Progenitor cell of endocrine pancreas (in vitro differentiated cells): Measurements from ENCODE around the gene ADTRP. TPM values are rescaled to one million over a fixed set of nuclear protein-coding genes. Genes with fewer than 3 reads are reported as not detected.
"Not testable (repeated sequence)": the region's sequence is repeated elsewhere in the genome, so short reads cannot be mapped to it uniquely, and the experiment has no call there.

Source experiments
- DNase-seq: peaks from one replicate; pipeline ENCODE4 v3.0.0; 2021; ENCODE audit warnings: low spot score; ENCODE audit not compliant: unreplicated experiment
- H3K27ac Mint-ChIP-seq: 2 replicates; pipeline ENCODE4 v1.8.0; 2021; ENCODE audit warnings: mild to moderate bottlenecking, moderate library complexity, mixed read lengths
- H3K27me3 Mint-ChIP-seq: 2 replicates; pipeline ENCODE4 v1.8.0; 2021; ENCODE audit warnings: mixed read lengths
- H3K36me3 Mint-ChIP-seq: 2 replicates; pipeline ENCODE4 v1.8.0; 2022; ENCODE audit warnings: mixed read lengths; ENCODE audit not compliant: insufficient read depth
- H3K4me1 Mint-ChIP-seq: 2 replicates; pipeline ENCODE4 v1.8.0; 2021; ENCODE audit warnings: low read depth, mixed read lengths
- H3K4me3 Mint-ChIP-seq: 2 replicates; pipeline ENCODE4 v1.8.0; 2021; ENCODE audit warnings: low read depth, mild to moderate bottlenecking, moderate library complexity, mixed read lengths
- H3K9me3 Mint-ChIP-seq: 2 replicates; pipeline ENCODE4 v1.8.0; 2021; ENCODE audit warnings: low read depth, mixed read lengths
- total RNA-seq: library from RNA; stranded (reverse); gene quantifications from 2 replicates; pipeline ENCODE4 v1.2.1, GENCODE V29; 2021
- TF ChIP-seq, protein P1 (sequence below): fragments of 200-600 bp; sonication (generic); IDR thresholded peaks from one replicate; pipeline ENCODE4 v1.5.0; 2021; ENCODE audit warnings: antibody characterized with exemption, mild to moderate bottlenecking; ENCODE audit not compliant: unreplicated experiment

ADTRP gene
- total RNA-seq, 1 donor from 2014 or later = not detected

DNA sequence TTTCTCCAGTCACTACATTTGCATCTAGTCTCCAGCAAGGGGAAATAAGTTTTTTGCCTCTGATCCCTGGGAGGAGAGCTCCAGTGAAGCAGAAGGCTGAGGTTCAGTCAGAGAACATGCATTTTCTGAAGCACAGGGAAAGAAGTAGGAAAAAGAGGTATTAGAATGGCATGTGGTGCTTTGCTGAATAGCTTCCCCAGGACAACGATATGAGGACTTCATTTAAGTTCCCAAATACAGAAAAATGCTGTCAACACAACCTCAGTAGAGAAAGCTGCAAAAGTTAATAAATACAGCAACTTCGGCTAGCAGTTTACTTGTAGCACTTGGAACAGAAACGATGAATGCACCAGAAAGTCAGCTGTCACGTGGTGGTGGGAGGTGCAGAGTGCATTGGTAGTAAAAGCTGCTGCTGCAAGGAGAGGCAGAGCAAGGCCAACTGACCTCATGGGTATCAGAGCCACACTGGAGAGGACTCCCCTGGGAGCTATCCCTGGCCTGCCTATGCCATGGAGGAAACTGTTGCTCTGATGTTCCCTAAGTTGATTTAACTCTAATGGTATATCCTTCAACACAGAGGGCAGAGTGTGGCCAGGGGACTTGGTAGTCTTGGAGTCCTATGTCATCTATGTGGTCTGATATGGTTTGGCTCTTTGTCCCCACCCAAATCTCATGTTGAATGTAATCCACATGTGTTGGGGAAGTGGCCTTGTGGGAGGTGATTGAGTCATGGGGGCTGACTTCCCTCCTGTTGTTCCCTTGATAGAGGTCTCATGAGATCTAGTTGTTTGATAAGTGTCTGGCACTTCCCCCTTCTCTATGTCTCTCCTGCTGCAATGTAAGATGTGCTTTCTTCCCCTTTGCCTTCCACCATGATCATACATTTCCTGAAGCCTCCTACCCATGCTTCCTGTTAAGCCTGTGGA, 85.9 kb downstream of the ADTRP start:
- H3K36me3 Mint-ChIP-seq = no peaks in the 10 kb centered on the region
- no peak for DNase-seq
- H3K27me3 Mint-ChIP-seq = no peaks in the 10 kb centered on the region
- H3K9me3 Mint-ChIP-seq = peaks cover 6% of the 10 kb centered on the region
- TF ChIP-seq, protein P1, sequence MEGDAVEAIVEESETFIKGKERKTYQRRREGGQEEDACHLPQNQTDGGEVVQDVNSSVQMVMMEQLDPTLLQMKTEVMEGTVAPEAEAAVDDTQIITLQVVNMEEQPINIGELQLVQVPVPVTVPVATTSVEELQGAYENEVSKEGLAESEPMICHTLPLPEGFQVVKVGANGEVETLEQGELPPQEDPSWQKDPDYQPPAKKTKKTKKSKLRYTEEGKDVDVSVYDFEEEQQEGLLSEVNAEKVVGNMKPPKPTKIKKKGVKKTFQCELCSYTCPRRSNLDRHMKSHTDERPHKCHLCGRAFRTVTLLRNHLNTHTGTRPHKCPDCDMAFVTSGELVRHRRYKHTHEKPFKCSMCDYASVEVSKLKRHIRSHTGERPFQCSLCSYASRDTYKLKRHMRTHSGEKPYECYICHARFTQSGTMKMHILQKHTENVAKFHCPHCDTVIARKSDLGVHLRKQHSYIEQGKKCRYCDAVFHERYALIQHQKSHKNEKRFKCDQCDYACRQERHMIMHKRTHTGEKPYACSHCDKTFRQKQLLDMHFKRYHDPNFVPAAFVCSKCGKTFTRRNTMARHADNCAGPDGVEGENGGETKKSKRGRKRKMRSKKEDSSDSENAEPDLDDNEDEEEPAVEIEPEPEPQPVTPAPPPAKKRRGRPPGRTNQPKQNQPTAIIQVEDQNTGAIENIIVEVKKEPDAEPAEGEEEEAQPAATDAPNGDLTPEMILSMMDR = no peak
- H3K4me3 Mint-ChIP-seq = no peak overlapping the region
- peaks cover 5% of the 10 kb centered on the region for H3K4me1 Mint-ChIP-seq
- H3K27ac Mint-ChIP-seq = no peak overlapping the region

DNA sequence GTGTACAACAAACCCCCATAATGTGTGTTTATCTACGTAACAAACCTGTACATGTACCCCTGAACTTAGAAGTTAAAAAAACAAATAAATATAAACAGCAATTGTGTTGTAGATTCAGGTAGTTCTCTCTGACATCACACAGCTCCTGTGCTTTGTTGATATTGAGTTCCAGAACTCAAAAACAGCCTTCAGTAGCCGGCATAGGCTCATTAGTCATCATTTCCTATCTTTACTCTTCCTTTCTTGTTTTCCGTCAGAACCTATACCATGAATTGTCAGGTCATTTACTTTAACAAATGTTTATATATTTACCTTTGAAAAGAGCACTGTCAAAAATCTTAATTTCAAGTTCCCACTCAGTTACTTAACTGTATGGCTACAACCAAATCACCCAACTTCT, 88.8 kb downstream of the ADTRP start:
- Mint-ChIP-seq H3K4me3 (no peak overlapping the region), H3K4me1 (peaks cover 13% of the 10 kb centered on the region), H3K27ac (no peak overlapping the region), H3K36me3 (no peaks in the 10 kb centered on the region), H3K9me3 (no peaks in the 10 kb centered on the region), H3K27me3 (no peaks in the 10 kb centered on the region)
- DNase-seq = no peak
- TF ChIP-seq, protein P1 = no peak

DNA sequence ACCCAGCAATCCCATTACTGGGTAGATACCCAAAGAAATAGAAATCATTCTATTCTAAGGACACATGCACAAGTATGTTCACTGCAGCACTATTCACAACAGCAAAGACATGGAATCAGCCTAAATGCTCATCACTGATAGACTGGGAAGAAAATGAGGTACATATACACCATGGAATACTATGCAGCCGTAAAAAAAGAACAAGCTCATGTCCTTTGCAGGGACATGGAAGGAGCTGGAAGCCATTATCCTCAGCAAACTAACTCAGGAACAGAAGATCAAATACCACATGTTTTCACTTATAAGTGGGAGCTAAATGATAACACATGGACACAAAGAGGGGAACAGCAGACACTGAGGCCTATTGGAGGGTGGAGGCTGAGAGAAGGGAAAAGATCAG, 89.2 kb downstream of the ADTRP start:
- not testable (repeated sequence) for H3K36me3 Mint-ChIP-seq, H3K4me3 Mint-ChIP-seq, H3K9me3 Mint-ChIP-seq, H3K27ac Mint-ChIP-seq, H3K27me3 Mint-ChIP-seq, DNase-seq
- H3K4me1 Mint-ChIP-seq = peaks cover 13% of the 10 kb centered on the region

DNA sequence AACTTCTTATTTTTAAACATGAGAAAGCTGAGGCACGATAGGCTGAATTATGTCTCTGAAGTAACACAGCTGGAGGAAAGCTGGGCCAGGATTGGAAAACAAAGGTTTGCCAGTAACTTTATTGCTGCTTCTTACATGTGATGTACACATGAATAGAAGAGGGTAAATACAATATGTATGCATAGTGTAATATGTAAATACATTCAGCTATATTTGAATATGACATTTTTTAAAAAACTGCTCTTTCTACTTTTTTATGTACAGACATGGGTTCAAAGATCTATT, 90.2 kb downstream of the ADTRP start:
- Mint-ChIP-seq H3K4me3 (no peak overlapping the region), H3K27ac (no peak overlapping the region), H3K36me3 (no peaks in the 10 kb centered on the region), H3K9me3 (no peaks in the 10 kb centered on the region), H3K4me1 (peaks cover 13% of the 10 kb centered on the region), H3K27me3 (no peaks in the 10 kb centered on the region)
- TF ChIP-seq, protein P1 = no peak
- DNase-seq = no peak

DNA sequence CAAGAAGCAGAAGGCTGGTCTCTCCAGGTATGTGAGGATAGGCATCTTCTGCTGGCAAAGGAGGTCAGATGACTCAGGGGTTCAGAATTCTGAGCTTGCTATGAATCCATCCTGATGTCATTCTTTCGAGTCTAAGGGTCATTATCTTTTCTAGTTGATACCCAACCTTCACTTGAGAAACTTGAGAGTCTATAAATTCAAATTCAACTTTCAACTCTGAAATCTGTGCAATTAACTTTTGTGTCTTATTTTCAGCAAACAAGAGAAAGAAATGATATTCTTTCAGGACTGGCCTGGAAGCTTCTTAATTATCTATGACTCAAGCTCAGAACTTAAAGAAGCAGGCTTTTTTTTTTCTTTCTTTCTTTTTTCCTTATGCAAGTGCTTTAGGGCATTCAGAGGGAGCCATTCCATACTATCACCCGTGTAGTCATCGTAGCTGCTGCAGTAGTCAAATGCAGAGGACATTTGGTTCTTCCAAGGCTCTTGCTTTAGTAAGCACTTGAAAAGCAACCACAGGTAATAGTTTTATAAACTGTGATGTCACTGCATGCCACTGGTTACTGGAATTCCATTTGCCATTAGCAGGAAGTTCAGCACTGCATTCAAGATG, 93.0 kb downstream of the ADTRP start:
- H3K27me3 Mint-ChIP-seq = no peaks in the 10 kb centered on the region
- H3K4me3 Mint-ChIP-seq = no peak overlapping the region
- DNase-seq = no peak
- TF ChIP-seq, protein P1 = no peak
- H3K36me3 Mint-ChIP-seq = no peaks in the 10 kb centered on the region
- H3K9me3 Mint-ChIP-seq = peaks cover 9% of the 10 kb centered on the region
- H3K27ac Mint-ChIP-seq = no peak overlapping the region
- H3K4me1 Mint-ChIP-seq = peaks cover 13% of the 10 kb centered on the region
